Activated CD8-positive, alpha-beta memory T cell treated with anti-CD3 and anti-CD28 coated beads, Interleukin-2, amount 50 U/mL, for 4 hours (primary cell): ENCODE measurements around the gene SH3GL2.

Source experiments
- DNase-seq: peaks from one replicate; pipeline ENCODE4 v3.0.0-alpha.2; 2020

The SH3GL2 gene

GRCh38 chr9:17578911-17579793 is at the start of gene SH3GL2:
Gene SH3GL2, plus strand, starts transcription at chr9:17579066.
- DNase-seq, result no peak

GRCh38 chr9:17531642-17532254 is 47.1 kb upstream of the SH3GL2 start:
- DNase-seq, result no peak

- DNase-seq, result no peak
Measured at GRCh38 chr9:17532461-17532860, 46.4 kb upstream of the SH3GL2 start.

DNA sequence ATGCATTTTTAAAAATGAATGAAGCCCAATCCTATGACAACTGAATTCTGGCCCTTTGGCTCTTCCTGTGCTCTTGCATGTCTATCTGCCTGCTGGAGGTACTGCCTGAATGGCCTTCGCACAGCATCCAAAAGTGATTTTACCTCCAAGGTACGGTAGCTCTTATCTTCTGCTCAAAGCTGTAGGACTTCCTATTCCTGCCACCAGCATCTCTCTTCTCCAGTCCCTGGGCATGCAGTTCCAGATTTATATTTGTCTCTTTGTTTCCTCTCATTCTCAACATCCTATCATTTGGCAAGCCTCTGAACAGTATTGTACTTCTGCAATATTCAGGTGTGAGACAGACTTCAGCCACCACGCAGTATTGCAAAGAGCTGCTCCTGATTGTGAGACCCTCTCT is 43.7 kb upstream of the SH3GL2 start:
- no peak for DNase-seq

DNA sequence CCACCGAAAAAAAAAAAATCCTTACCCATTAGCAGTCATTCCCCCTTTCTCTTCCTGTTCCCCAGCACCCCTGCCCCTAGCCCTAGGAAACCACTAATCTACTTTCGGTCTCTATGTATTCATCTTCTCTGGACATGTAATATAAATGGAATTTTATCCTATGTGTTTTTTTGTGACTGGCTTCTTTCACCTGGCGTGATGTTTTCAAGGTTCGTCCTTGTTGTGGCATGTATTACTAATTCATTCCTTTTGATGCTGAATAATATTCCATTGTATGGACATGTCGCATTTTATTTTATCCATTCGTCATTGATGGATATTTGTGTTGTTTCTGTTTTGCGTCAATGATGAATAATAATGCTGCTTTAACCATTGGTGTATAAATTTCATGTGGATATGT is 42.8 kb upstream of the SH3GL2 start:
- DNase-seq, result no peak

DNA sequence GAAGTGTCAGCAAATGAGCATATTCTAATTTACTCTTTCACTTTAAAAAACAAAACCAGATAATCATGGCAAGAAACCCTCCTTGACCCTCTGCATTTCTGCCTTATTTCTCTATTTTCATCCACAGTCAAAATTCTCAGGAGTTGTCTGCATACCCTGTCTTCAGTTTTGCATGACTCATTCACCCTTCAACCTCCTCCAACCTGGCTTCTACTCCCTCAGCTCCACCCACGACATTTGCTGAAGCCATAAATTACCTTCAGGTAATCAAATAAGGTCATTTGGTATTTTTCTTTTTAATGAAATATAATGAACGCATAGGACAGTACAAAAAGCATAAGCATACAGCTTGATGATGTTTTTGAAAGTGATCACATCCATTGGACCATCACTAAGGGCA is 27.8 kb upstream of the SH3GL2 start:
- no peak for DNase-seq

GRCh38 chr9:17555362-17556054 is 23.4 kb upstream of the SH3GL2 start:
- no peak for DNase-seq

GRCh38 chr9:17556255-17556654 is 22.6 kb upstream of the SH3GL2 start:
- DNase-seq, result no peak

DNA sequence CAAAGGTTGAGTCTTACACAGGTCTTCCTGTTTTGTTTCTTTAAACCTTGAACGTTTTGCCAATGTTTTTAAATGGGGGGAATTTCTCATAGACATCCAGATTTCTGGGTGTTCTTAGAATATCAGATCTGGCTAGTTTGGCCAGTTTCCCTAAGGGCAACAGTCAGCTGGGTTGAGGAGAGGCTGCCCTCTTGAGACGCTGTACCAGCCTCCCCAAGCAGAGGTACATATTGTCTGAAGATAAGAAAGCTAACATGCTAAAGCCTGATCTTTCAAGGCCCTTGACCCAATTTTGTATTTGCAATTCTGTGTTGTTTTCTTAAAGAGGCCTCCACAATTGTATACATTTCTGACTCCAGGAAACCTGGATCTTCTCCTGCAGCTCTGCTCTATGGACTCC is 21.9 kb upstream of the SH3GL2 start:
- no peak for DNase-seq

- DNase-seq, result no peak
Measured at GRCh38 chr9:17571825-17572224, 7.0 kb upstream of the SH3GL2 start.

- no peak for DNase-seq
Measured at GRCh38 chr9:17574342-17574741, 4.5 kb upstream of the SH3GL2 start.

DNA sequence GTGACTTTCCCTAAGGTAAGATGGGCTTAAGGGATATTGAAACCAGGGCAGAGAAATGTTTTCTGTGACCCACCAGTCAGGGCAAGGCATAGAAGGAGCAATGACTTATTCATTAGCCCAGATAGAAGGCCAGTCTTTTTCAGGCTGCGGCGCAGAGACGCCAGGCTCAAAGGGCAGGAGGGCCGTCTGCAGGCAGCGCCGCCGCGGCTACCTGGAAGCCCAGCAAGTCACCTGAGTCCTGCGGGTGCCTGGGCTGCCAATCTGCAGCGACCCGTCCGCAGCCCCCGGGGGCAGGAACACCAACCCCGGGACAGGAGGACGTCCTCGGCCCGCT is 322 bp upstream of the SH3GL2 start:
- DNase-seq, result no peak

GRCh38 chr9:17580119-17580518 is 1.3 kb downstream of the SH3GL2 start:
- DNase-seq, result no peak

GRCh38 chr9:17587113-17587512 is 8.2 kb downstream of the SH3GL2 start:
- no peak for DNase-seq

DNA sequence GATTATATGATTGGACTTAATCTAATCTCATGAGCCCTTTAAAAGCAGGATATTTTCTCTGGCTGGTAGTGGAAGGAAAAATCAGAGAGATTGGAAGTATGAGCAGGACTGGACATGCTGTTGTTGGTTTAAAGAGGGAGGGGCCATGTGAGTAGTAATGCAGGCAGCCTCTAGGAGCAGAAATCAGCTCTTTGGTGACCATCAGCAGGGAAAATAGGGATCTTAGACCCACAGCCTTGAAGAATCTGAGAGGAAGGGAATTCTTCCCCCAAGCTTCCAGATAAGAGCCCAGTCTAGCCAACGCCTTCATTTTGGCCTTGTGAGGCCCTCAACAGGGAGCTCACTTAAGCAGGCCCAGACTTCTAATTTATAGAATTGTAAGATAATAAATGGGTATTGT is 9.5 kb downstream of the SH3GL2 start:
- no peak for DNase-seq

- no peak for DNase-seq
Measured at GRCh38 chr9:17588941-17589340, 10.1 kb downstream of the SH3GL2 start.

GRCh38 chr9:17589771-17590170 is 10.9 kb downstream of the SH3GL2 start:
- no peak for DNase-seq

- DNase-seq, result no peak
Measured at GRCh38 chr9:17594961-17595360, 16.1 kb downstream of the SH3GL2 start.

GRCh38 chr9:17597977-17598376 is 19.1 kb downstream of the SH3GL2 start:
- no peak for DNase-seq

DNA sequence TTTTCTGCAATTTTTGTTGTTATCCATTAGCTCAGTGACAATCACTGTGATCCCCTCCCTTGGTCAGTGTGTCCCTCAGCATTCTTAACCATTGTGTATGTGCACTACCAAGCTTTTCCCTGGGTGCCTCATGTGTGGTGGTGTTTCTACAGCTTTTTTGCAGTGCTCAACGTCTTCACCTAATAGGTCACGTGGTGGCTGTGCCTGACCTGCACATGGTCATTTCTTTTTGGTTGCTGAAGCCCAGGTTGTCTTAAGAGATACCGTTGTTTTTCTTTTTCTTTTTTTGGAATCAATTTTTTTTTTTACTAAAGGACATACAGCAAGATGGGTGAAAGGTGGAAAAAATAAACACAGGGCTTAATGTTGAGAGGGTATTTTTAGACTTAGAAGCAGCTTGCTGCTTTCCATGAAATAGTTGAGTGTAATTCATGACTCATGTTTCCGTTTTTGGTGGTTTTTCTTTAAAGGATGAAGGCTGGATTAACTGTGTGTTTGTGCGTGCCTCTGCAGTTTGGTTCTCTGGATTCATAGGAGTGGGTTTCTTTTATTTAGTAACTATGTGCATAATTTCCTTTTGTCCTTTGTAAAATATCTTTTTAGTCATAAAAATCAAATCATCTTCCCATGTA is 22.2 kb downstream of the SH3GL2 start:
- no peak for DNase-seq

GRCh38 chr9:17604556-17604955 is 25.7 kb downstream of the SH3GL2 start:
- DNase-seq, result no peak

GRCh38 chr9:17609312-17610005 is 30.6 kb downstream of the SH3GL2 start:
- DNase-seq, result no peak

DNA sequence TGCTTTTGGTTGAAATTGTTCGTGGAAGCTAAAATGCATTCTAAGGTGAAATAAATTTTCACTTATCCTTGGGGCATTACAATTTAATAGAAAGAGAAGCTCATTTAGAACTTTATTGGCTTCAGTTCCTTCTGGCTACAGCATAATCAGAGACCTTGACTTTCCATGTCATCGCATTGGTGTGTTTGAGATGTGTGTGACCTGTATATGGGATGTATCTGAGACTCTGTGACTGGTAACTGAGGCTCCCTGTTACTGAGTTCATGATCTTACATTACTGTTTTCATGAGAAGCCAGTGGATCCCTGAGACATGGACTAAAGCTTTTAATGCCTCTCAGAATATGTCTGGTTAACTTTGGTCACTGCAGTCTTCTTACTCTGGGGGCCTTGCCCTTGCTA is 32.5 kb downstream of the SH3GL2 start:
- DNase-seq, result no peak
